Measurements from ENCODE around the gene USP40.

GRCh38 chr2:233441161-233442027 lies 125.2 kb downstream of the USP40 start:
- no peak for TF ChIP-seq CTCF (IDR thresholded peaks at IDR 0.05)
- no peak for TF ChIP-seq EP300 (IDR thresholded peaks at IDR 0.05; ENCODE audit: low read depth)
- no peak for TF ChIP-seq POLR2A (IDR thresholded peaks at IDR 0.05)
